GM12878 (cell line): Measurements from ENCODE around the gene SEZ6L2. TPM values are rescaled to one million over a fixed set of nuclear protein-coding genes. Genes with fewer than 3 reads are reported as not detected.

Experiments
- ATAC-seq: fragments of 200-7000 bp; cut with Tn5 transposase; 3 replicates; pipeline ENCODE4 v1.9.1; 2020; ENCODE audit warnings: mild to moderate bottlenecking, moderate library complexity
- BruUV-seq: library from RNA; stranded (reverse); fragments of 400-500 nt; replicated peaks from 2 replicates; lab custom pipeline; 2021; lab: Mats Ljungman, UMichigan
- CTCF ChIA-PET: fragments of 300-600 bp; sonication (Branson Sonifier 250); formaldehyde crosslinking; extraction: SDS; loops from one replicate; lab custom pipeline; 2021; ENCODE audit warnings: inconsistent platforms; lab: Yijun Ruan, JAX
- POLR2A ChIA-PET: fragments of 350-600 bp; formaldehyde crosslinking; extraction: SDS; loops from one replicate; lab custom pipeline; 2021; ENCODE audit warnings: inconsistent platforms; lab: Charles Lee
- RAD21 ChIA-PET: fragments of 300-600 bp; sonication (Branson Sonifier 250); formaldehyde crosslinking; loops from one replicate; lab custom pipeline; 2023; ENCODE audit warnings: antibody characterized with exemption; ENCODE audit not compliant: unreplicated experiment; lab: Charles Lee
- SMC1A ChIA-PET: fragments of 300-600 bp; sonication (Branson Sonifier 250); formaldehyde crosslinking; loops from one replicate; lab custom pipeline; 2023; ENCODE audit not compliant: unreplicated experiment, uncharacterized antibody; lab: Charles Lee
- DNase-seq: peaks from one replicate; pipeline ENCODE4 v3.0.0-alpha.2; 2011; ENCODE audit warnings: low read depth, low spot score
- FAIRE-seq: peaks from 3 replicates; lab custom pipeline; 2011; peaks lifted over from hg19 to GRCh38; lab: Jason Lieb, UNC
- H2AFZ ChIP-seq: 2 replicates; pipeline ENCODE4 v1.6.0; 2011; ENCODE audit warnings: low read depth, low read length, control low read depth; ENCODE audit not compliant: control insufficient read depth
- H3K27ac ChIP-seq: 2 replicates; pipeline ENCODE4 v1.5.1; 2011; ENCODE audit warnings: control low read depth; ENCODE audit not compliant: control insufficient read depth, insufficient read depth
- H3K27me3 ChIP-seq, 2 experiments: replicated peaks in 1 of 2; 2 replicates each; pipeline versions ENCODE4 v1.6.0 to v1.6.1; 2011; ENCODE audit warnings: low read length in 1 of 2; ENCODE audit not compliant: control insufficient read depth in 2 of 2, insufficient read depth in 2 of 2
- H3K36me3 ChIP-seq, 2 experiments: 2 replicates each; pipeline ENCODE4 v1.5.1; 2011; ENCODE audit warnings: low read length in 1 of 2; ENCODE audit not compliant: control insufficient read depth in 2 of 2, insufficient read depth in 2 of 2
- H3K4me1 ChIP-seq: 2 replicates; pipeline ENCODE4 v1.6.1; 2011; ENCODE audit warnings: mild to moderate bottlenecking, low read length, moderate library complexity, mixed read lengths; ENCODE audit not compliant: control insufficient read depth, insufficient read depth
- H3K4me2 ChIP-seq: 2 replicates; pipeline ENCODE4 v1.6.0; 2011; ENCODE audit warnings: control low read depth; ENCODE audit not compliant: control insufficient read depth, insufficient read depth
- H3K4me3 ChIP-seq: fragments of 200-600 bp; sonication (generic); 2 replicates; pipeline ENCODE4 v1.5.1; 2016
- H3K79me2 ChIP-seq: 2 replicates; pipeline ENCODE4 v1.6.0; 2011; ENCODE audit warnings: low read length; ENCODE audit not compliant: control insufficient read depth, insufficient read depth
- H3K9ac ChIP-seq: 2 replicates; pipeline ENCODE4 v1.8.0; 2011; ENCODE audit warnings: low read length, control low read depth, mixed read lengths; ENCODE audit not compliant: control insufficient read depth, insufficient read depth
- H3K9me3 ChIP-seq: replicated peaks from 3 replicates; pipeline ENCODE4 v1.5.1; 2011; ENCODE audit warnings: mild to moderate bottlenecking, low read length; ENCODE audit not compliant: control insufficient read depth, insufficient read depth
- H4K20me1 ChIP-seq: 2 replicates; pipeline ENCODE4 v1.6.0; 2011; ENCODE audit not compliant: control insufficient read depth, insufficient read depth
- ATF2 ChIP-seq: IDR thresholded peaks from 2 replicates; pipeline ENCODE4 v1.6.1; 2012; ENCODE audit warnings: low read length, inconsistent platforms
- BCL3 ChIP-seq: IDR thresholded peaks from 2 replicates; pipeline ENCODE4 v1.6.1; 2011; ENCODE audit warnings: borderline replicate concordance, low read depth, mild to moderate bottlenecking, moderate library complexity, low read length; ENCODE audit not compliant: insufficient read depth, poor library complexity, severe bottlenecking
- ELK1 ChIP-seq: IDR thresholded peaks from 2 replicates; pipeline ENCODE4 v1.6.1; 2012; ENCODE audit warnings: low read depth, low read length, improper control_type of control experiment
- SMAD5 ChIP-seq: IDR thresholded peaks from 2 replicates; pipeline ENCODE4 v1.6.1; 2016; ENCODE audit warnings: antibody characterized with exemption, low read depth
- SUPT20H ChIP-seq: IDR thresholded peaks from 2 replicates; pipeline ENCODE4 v1.6.1; 2011; ENCODE audit warnings: low read depth, mild to moderate bottlenecking, low read length, moderate library complexity, borderline replicate concordance; ENCODE audit not compliant: control insufficient read depth
- TBL1XR1 ChIP-seq: IDR thresholded peaks from 2 replicates; pipeline ENCODE4 v1.6.1; 2012; ENCODE audit warnings: low read depth, low read length, improper control_type of control experiment
- WGBS: methylation state at CpG from one replicate; pipeline ENCODE4 v1.1.6; 2016; ENCODE audit warnings: low lambda C conversion rate; ENCODE audit not compliant: insufficient replicate concordance, insufficient coverage; ENCODE audit errors: missing lambda C conversion rate; 5-methylcytosine and 5-hydroxymethylcytosine counted together
- in situ Hi-C: fragments of 300-500 bp; cut with MboI; formaldehyde crosslinking; loops from 9 replicates; pipeline ENCODE4 v1.14.3; 2018; ENCODE audit warnings: mixed read lengths
- intact Hi-C: fragments of 100-400 bp; cut with micrococcal nuclease; formaldehyde crosslinking; loops from one replicate; pipeline ENCODE4 v1.14.2; 2022; ENCODE audit not compliant: unreplicated experiment
- polyA plus RNA-seq, 11 experiments: library from polyadenylated mRNA; depleted of rRNA in 4 of 11; unstranded in 6 of 11; stranded (reverse) in 5 of 11; fragments of >200 nt; fragmentation: Nextera tagmentation in 4 of 11; fragmentation: Illumina TruSeq in 1 of 11; extraction: Ambion mirVana in 4 of 11; extraction: Trizol in 1 of 11; gene quantifications; 1 replicate in 1 of 11; 2 replicates in 10 of 11; pipeline versions ENCODE4 v1.2.1 to v1.2.3, GENCODE V29; 2011 to 2016; ENCODE audit warnings: inconsistent platforms in 2 of 11, missing spikeins in 2 of 11, low read depth in 1 of 11
- total RNA-seq, 4 experiments: library from RNA; depleted of rRNA in 3 of 4; stranded (reverse); fragments of >200 nt in 3 of 4; fragmentation: Illumina TruSeq in 1 of 4; extraction: Trizol in 1 of 4; gene quantifications; 2 replicates each; pipeline versions ENCODE4 v1.2.1 to v1.2.3, GENCODE V29; 2013 to 2021

The SEZ6L2 gene
- total and polyA plus RNA-seq, 10 of the 15 experiments (the other 5 are each of a cell fraction or from before 2014, with no cell fraction given), result 0.06 to 0.49 TPM; not detected in 8

GRCh38 chr16:29864205-29864604, 35.1 kb downstream of the SEZ6L2 start:
- CTCF ChIA-PET, result interaction anchor here (0.6 to 0.7 kb wide), 2 partner anchors 97 to 786 kb away, joined by 3 to 4 read pairs; partner anchors contain the start of gene TMEM219

More at GRCh38 chr16:29864205-29864604, 35.1 kb downstream of the SEZ6L2 start:
- no peak overlapping the region for H3K4me2 ChIP-seq
- no peaks in the 10 kb centered on the region for H3K9me3 ChIP-seq
- H3K9ac ChIP-seq, result no peak overlapping the region
- H4K20me1 ChIP-seq, result no peaks in the 10 kb centered on the region
- POLR2A ChIA-PET, result no interaction called here
- BruUV-seq, result no TSS peak
- RAD21 ChIA-PET, result no interaction called here
- 25% methylated on average over 9 of the region's 9 CpGs for WGBS
- H3K27ac ChIP-seq, result no peak overlapping the region
- TF ChIP-seq SMAD5, result no peak
- TF ChIP-seq ATF2, result no peak
- no peak for TF ChIP-seq TBL1XR1
- TF ChIP-seq SUPT20H, result no peak
- TF ChIP-seq BCL3, result no peak
- no peak for TF ChIP-seq ELK1
- TF ChIP-seq, all 136 proteins: peak for 0
- intact Hi-C loops, result loop anchor here (5.0 to 10.0 kb wide), 2 partner anchors 42 to 61 kb away; partner anchors contain the start of genes KCTD13 and MVP
- H3K4me1 ChIP-seq, result peaks cover 4% of the 10 kb centered on the region
- no peak for ATAC-seq
- no peaks in the 10 kb centered on the region; a peak in 1 of 4 replicates for H3K36me3 ChIP-seq
- 0 out of 4 replicates have a peak, but pooled peaks cover 0 to 1% of the 10 kb centered on the region in 2 experiments for H3K27me3 ChIP-seq
- H2AFZ ChIP-seq, result no peak overlapping the region
- H3K4me3 ChIP-seq, result no peak overlapping the region
- no peak for FAIRE-seq
- DNase-seq, result no peak
- SMC1A ChIA-PET, result no interaction called here
- in situ Hi-C loops, result no loop called here
- peaks cover 7% of the 10 kb centered on the region for H3K79me2 ChIP-seq
